ENCODE data around the gene PAQR5.
"Not testable (repeated sequence)": the region's sequence is repeated elsewhere in the genome, so short reads cannot be mapped to it uniquely, and the experiment has no call there.

Gene PAQR5

GRCh38 chr15:69298697-69299441 is at the start of gene PAQR5:
TSS of gene PAQR5 (plus strand) at chr15:69298912. CDS start at chr15:69360081, 61,169 bp downstream.
- DNase-seq (ENCODE audit: low spot score), result no peak

DNA sequence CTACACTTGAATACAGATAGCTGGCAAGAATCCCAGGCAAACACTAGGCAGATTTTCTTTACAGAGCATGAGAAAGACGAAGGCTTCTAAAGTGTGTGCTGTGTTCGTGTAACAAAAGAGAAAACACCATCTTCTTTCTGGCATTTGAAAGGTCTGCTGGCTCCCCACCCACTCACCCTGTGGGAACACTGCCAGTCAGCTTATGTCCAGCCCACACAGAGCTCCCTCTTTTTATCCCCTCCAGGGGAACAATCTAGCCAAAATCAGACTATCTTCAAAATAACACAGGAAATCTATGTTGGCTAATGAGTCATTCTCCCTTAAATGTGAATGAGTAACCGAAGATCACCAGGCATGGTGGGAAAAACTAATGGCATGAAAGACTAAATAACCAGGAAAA is 45.6 kb upstream of the PAQR5 start:
- peak; percentile 60 for DNase-seq (ENCODE audit: low spot score)

DNA sequence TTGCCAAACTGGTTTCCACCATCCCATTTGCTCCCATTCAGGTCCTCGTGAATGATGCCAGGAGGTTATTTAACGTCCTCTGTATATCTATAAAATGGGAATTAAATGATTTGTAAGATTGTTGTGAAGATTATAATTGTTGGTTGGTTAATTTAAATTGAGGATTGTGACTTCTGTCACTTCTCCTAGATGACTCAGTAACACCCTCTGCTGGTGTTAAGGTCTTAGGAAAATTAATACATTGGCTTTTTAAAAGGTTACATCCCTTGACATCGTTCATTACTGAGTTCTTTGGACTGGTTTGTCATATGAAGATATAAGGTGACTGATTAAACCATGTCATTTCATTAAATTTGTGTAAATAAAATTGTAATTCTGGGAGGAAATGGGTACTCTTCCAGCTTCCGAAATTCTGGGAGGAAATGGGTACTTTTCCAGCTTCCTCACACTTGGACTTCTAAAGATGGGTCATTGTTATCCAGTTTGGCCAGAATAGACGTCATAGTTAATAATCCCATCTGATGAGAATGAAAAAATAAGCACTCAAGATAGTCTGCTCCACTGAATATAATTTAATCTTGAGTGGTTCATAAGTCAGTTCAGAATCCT is 33.3 kb upstream of the PAQR5 start:
- peak; percentile 28 for DNase-seq (ENCODE audit: low spot score)

DNA sequence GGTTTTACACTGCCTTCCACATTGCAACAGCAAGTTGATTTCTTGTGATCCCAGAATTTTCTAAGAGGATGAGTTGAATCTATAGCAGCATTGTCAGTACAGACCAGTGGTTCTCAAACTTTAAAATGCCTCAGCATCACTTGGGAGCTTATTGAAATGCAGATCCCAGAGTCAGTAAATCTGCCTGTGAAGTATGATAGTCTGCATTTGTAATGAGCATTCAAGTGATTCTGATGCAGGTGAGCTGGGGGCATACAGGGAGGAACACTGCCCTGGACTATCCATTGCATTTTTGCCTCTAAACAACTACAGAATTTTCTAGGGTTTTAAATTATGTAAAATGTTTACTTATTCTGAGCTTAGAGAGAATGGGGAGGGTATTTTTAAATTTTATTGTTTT is 27.5 kb upstream of the PAQR5 start:
- no peak for DNase-seq (ENCODE audit: low spot score)

DNA sequence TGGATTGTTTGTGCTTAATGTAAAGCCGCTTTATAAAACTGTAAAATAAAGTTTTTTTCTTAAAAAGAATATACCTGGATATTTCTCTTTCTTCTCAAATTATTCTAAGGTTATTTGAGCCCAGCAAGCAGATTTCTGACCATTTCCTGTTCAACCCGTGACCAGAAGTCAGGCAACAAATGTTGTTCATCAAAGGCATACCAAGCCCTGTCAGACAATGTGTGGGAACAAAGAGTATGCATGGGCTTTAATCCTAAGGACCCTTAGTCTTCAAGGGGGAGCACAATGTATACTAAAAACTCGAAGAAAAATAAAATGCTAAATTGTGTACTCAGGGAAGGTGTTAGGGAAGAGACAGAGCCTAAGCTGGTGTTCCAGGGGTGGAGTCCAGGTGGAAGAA is 26.6 kb upstream of the PAQR5 start:
- peak; percentile 8 for DNase-seq (ENCODE audit: low spot score)

DNA sequence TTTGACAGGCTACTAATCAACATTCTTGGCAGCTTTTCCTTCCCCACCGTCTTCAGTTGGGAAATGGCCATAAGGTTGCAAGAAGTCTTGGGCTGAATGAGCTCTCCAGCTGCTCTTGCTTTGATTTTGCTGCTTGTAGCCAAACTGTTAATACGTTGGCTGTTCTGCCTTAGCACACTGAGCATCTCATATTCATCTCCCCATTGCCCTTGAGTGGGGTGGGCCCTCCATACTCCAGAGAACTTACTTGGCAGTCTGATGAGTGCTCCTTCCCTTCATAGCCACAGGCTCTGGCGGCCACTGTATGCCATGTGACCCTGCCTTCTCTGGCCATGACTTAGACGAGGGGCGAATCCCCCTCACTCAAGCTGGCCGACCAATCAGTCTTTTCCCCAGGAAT is 25.8 kb upstream of the PAQR5 start:
- no peak for DNase-seq (ENCODE audit: low spot score)

DNA sequence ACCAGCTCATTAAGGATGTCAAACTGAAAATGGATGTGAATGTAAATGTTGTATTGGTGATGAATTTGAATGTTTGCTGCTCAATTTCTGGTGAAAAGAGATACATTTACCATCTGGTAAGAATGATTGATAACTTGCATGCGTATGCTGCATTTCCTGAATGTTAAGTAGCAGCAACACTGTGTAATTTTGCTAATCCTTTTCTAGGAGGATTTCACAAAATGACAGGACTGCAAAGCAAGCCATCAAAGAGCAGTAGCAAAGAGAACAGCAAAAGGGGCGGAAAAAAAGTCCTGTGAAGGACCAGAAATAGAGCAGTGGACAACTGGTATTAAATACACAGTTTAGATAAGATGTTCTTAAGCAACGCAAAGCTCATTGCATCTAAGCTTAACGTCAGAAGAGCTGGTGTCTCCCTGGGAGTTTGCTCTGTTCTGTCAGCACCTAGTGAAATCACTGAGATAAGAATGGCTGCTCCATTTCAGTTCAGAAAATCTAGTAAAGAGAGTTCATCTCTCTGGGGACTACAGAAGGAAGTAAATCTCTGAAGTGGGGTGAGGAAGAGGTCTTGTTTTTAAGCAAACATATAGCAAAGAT is 23.5 kb upstream of the PAQR5 start:
- no peak for DNase-seq (ENCODE audit: low spot score)

- DNase-seq (ENCODE audit: low spot score), result no peak
Observed at GRCh38 chr15:69275933-69276560, 22.7 kb upstream of the PAQR5 start.

GRCh38 chr15:69277316-69277715 is 21.4 kb upstream of the PAQR5 start:
- DNase-seq (ENCODE audit: low spot score), result no peak

GRCh38 chr15:69279636-69280035 is 19.1 kb upstream of the PAQR5 start:
- DNase-seq (ENCODE audit: low spot score), result no peak

- no peak for DNase-seq (ENCODE audit: low spot score)
Observed at GRCh38 chr15:69280783-69281182, 17.9 kb upstream of the PAQR5 start.

DNA sequence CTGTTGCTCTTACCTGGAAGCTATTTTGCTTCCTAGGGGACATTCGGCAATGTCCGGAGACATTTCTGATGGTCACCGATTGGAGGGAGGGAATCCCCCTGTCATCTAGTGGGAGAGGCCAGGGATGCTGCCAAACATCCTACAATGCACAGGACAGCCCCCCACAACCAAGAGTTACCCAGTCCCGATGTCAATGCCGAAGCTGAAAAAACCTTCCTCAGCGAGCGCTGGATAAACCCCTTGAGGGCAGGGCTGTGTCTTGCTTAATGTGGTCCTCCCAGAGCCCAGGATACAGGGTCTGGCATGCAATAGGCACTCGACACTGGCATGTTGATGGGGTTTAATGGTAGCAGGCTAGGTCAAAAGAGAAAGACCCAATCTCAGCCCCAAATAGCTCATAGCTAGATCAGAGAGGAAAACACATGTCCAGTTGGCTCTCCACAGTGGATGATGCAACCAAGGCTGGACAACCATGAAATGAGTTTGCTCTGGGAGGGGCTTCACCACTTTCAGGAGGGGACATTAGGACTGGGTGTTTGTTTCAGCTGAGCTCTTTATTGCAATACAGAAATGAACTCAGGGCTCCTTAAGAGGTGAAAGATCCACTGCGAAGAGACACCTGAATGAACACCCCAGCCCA is 16.5 kb upstream of the PAQR5 start:
- DNase-seq (ENCODE audit: low spot score), result no peak

- DNase-seq (ENCODE audit: low spot score), result no peak
Observed at GRCh38 chr15:69285834-69286233, 12.9 kb upstream of the PAQR5 start.

DNA sequence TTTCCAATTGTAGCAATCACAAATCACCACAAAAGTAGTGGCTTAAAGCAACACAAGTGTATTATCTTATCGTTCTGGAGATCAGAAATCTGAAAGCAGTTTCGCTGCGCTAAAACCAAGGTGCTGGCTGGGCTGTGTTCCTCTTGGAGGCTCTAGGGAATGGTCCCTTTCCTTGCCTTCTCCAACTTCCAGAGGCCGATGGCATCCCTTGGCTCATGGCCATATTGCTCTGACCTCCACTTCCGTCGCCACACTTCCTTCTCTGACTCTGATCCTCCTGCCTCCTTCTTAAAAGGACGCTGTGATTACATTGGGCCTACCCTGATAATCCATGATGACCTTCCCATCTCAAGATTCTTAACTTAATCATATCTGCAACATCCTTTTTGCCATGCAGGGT is 10.7 kb upstream of the PAQR5 start:
- DNase-seq (ENCODE audit: low spot score), result no peak

GRCh38 chr15:69288531-69289341 is 10.0 kb upstream of the PAQR5 start:
- no peak for DNase-seq (ENCODE audit: low spot score)

GRCh38 chr15:69289342-69290146 is 9.2 kb upstream of the PAQR5 start:
- no peak for DNase-seq (ENCODE audit: low spot score)

GRCh38 chr15:69290346-69291164 is 8.2 kb upstream of the PAQR5 start:
- DNase-seq (ENCODE audit: low spot score), result no peak

DNA sequence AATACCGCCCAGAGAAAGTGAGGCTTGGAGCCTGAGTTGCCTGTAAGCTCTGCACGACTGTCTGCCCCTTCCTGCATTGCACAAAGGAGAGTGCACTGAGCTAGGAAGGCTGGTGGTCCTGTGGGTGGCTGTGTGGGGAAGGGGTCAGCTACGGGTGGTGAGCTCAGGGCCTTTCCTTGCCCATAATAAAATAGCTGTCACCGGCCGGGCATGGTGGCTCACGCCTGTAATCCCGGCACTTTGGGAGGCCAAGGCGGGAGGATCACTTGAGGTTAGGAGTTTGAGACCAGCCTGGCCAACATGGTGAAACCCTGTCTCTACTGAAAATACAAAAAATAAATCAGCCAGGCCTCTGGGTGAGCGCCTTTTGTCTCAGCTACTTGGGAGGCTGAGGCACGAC is 7.1 kb upstream of the PAQR5 start:
- not testable (repeated sequence) for DNase-seq (ENCODE audit: low spot score)

GRCh38 chr15:69292826-69293420 is 5.8 kb upstream of the PAQR5 start:
- no peak for DNase-seq (ENCODE audit: low spot score)
